ENCODE data around the gene INO80B. TPM values are rescaled to one million over a fixed set of nuclear protein-coding genes. Genes with fewer than 3 reads are reported as not detected.
A peak's percentile ranks its signal among the peaks of the same experiment; 100 is the strongest.
"Not testable (repeated sequence)": the region's sequence is repeated elsewhere in the genome, so short reads cannot be mapped to it uniquely, and the experiment has no call there.

Gene INO80B
- total and polyA plus RNA-seq, 2 experiments from 2014 or later: 15.4 to 40.9 TPM

- TF ChIP-seq CTCF (IDR thresholded peaks at IDR 0.05; ENCODE audit: low read depth, low read length): no peak
- Histone ChIP-seq H3K27ac (no peak overlapping the region), H3K4me1 (ENCODE audit: low read depth) (peaks cover 12% of the 10 kb centered on the region), H3K36me3 (peaks cover 10% of the 10 kb centered on the region), H3K4me3 (no peak overlapping the region), H3K27me3 (no peaks in the 10 kb centered on the region), H3K9me3 (ENCODE audit: low read depth) (no peaks in the 10 kb centered on the region)
- DNase-seq (ENCODE audit: low read depth in 1 of 2, low spot score in 1 of 2): no peak
Observed at GRCh38 chr2:74474481-74474880, 19.6 kb downstream of the INO80B start.

- H3K27me3 ChIP-seq: no peaks in the 10 kb centered on the region
- no peak overlapping the region for H3K27ac ChIP-seq
- peak in 1 of 2 donors; percentile 8 for DNase-seq (ENCODE audit: low read depth in 1 of 2, low spot score in 1 of 2)
- H3K9me3 ChIP-seq (ENCODE audit: low read depth): no peaks in the 10 kb centered on the region
- TF ChIP-seq CTCF (IDR thresholded peaks at IDR 0.05; ENCODE audit: low read depth, low read length): peak; percentile 30
- peaks cover 12% of the 10 kb centered on the region for H3K4me1 ChIP-seq (ENCODE audit: low read depth)
- peaks cover 10% of the 10 kb centered on the region for H3K36me3 ChIP-seq
- H3K4me3 ChIP-seq: no peak overlapping the region
Observed at GRCh38 chr2:74474899-74475298, 20.0 kb downstream of the INO80B start.

DNA sequence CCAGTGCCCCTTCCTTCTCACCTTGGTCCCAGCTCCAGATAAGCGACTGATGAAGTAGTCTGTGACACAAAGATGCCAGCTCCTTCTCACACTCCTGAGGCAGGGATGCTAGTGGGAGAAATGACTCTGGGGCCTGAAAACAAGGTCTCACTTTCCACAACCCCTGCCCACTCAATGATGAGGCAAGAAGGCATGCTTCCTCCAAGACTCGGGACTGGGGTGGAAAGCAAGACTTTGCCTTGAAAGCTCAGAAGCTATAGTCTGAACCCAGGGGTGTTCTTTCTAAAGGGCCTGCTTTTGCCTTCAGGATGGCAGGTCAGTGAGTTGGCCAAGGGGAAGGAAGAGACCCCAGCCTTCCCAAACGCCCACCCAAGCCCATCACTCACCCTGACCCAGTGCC, 26.5 kb downstream of the INO80B start:
- H3K9me3 ChIP-seq (ENCODE audit: low read depth): no peaks in the 10 kb centered on the region
- H3K27ac ChIP-seq: no peak overlapping the region
- H3K4me1 ChIP-seq (ENCODE audit: low read depth): peaks cover 7% of the 10 kb centered on the region
- peaks cover 6% of the 10 kb centered on the region for H3K36me3 ChIP-seq
- TF ChIP-seq CTCF (IDR thresholded peaks at IDR 0.05; ENCODE audit: low read depth, low read length): no peak
- H3K27me3 ChIP-seq: no peaks in the 10 kb centered on the region
- no peak for DNase-seq (ENCODE audit: low read depth in 1 of 2, low spot score in 1 of 2)
- H3K4me3 ChIP-seq: peak overlapping the region; percentile 90

GRCh38 chr2:74481961-74482800, 27.3 kb downstream of the INO80B start:
- Histone ChIP-seq H3K36me3 (peaks cover 6% of the 10 kb centered on the region), H3K4me3 (peak overlapping the region; percentile 90), H3K4me1 (ENCODE audit: low read depth) (peaks cover 7% of the 10 kb centered on the region), H3K9me3 (ENCODE audit: low read depth) (no peaks in the 10 kb centered on the region), H3K27ac (peak overlapping the region; percentile 81), H3K27me3 (no peaks in the 10 kb centered on the region)
- no peak for TF ChIP-seq CTCF (IDR thresholded peaks at IDR 0.05; ENCODE audit: low read depth, low read length)
- peak; percentile 37 to 75 for DNase-seq (ENCODE audit: low read depth in 1 of 2, low spot score in 1 of 2)

GRCh38 chr2:74482801-74483674, 28.2 kb downstream of the INO80B start, which contains the start of the genes CCDC142 and TTC31:
TSS of gene CCDC142 (minus strand) at chr2:74482998. CDS start at chr2:74482837, 161 bp downstream.
TSS of gene TTC31 (plus strand) at chr2:74483081. CDS start at chr2:74483096, 15 bp downstream.
- Histone ChIP-seq H3K36me3 (peaks cover 2% of the 10 kb centered on the region), H3K9me3 (ENCODE audit: low read depth) (no peaks in the 10 kb centered on the region), H3K27me3 (no peaks in the 10 kb centered on the region), H3K4me1 (ENCODE audit: low read depth) (peaks cover 7% of the 10 kb centered on the region), H3K4me3 (peak within 1 kb of the TSS; percentile 90), H3K27ac (peak within 1 kb of the TSS; percentile 81)
- TF ChIP-seq CTCF (IDR thresholded peaks at IDR 0.05; ENCODE audit: low read depth, low read length): peak; percentile 93
- peak; percentile 97 for DNase-seq (ENCODE audit: low read depth in 1 of 2, low spot score in 1 of 2)

GRCh38 chr2:74483675-74484164, 28.8 kb downstream of the INO80B start:
- not testable (repeated sequence) for H3K9me3 ChIP-seq (ENCODE audit: low read depth); H3K4me1 ChIP-seq (ENCODE audit: low read depth); H3K27me3 ChIP-seq; H3K36me3 ChIP-seq; DNase-seq (ENCODE audit: low read depth in 1 of 2, low spot score in 1 of 2); H3K27ac ChIP-seq
- H3K4me3 ChIP-seq: peak overlapping the region; percentile 90
